GM12873 (cell line): ENCODE data around the gene DHX40.

ENCODE experiments used
- CTCF ChIP-seq: IDR thresholded peaks from 2 replicates; pipeline ENCODE4 v1.5.1; 2012; ENCODE audit warnings: low read depth, mild to moderate bottlenecking, moderate library complexity, low read length, control low read depth; ENCODE audit not compliant: insufficient read depth; ENCODE audit errors: missing control alignments

DHX40 gene

GRCh38 chr17:59572301-59572924 is 7.0 kb downstream of the DHX40 start:
- no peak for TF ChIP-seq CTCF

DNA sequence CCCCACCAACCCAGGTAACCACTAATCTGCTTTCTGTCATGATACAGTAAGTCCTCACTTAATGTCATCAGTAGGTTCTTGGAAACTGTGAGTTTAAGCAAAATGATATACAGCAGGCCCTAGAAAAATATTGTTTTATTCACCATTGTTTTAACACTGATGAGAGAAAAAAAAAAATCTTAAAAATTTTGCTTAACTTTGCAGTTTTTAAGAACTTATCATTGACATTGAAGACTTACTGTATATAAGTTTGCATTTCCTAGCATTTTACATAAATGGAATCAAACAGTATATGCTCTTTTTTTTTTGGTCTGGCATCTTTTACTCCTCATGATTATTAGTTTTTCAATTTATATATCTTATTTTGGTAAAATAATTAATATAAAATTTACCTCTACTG is 34.8 kb downstream of the DHX40 start:
- no peak for TF ChIP-seq CTCF

GRCh38 chr17:59601130-59601529 is 35.7 kb downstream of the DHX40 start:
- TF ChIP-seq CTCF = no peak

GRCh38 chr17:59607061-59607460 is 41.7 kb downstream of the DHX40 start:
- TF ChIP-seq CTCF = no peak

GRCh38 chr17:59607817-59608403 is 42.5 kb downstream of the DHX40 start:
- TF ChIP-seq CTCF = peak; percentile 46

GRCh38 chr17:59611503-59611902 is 46.1 kb downstream of the DHX40 start:
- no peak for TF ChIP-seq CTCF

DNA sequence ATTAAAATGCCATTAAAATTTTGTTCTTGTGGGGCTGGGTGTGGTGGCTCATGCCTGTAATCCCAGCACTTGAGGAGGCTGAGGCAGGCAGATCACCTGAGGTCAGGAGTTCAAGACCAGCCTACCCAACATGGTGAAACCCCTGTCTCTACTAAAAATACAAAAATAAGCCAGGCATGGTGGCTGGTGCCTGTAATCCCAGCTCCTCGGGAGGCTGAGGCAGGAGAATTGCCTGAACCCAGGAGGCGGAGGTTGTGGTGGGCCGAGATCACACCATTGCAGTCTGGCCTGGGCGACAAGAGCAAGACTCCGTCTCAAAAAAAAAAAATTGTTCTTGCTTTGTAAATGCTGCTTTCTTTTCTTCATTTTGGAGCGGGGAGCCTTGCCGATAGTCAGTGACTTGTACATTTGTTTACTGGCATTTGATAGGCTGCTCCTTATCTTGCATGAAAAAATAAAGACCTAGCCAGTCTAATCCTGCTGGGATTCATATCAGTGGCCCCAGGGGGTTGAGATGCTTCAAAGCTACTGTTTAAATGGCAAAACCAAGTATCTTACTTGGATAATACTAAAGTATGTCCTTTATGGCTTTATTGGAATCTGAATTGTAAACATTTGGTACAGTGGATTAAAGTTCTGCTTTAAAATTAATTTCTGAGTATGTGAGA is 51.0 kb downstream of the DHX40 start:
- no peak for TF ChIP-seq CTCF
